AG08396 (cell line): ENCODE measurements around the gene TMCC1.
A peak's percentile ranks its signal among the peaks of the same experiment; 100 is the strongest.
"Not testable (repeated sequence)": the region's sequence is repeated elsewhere in the genome, so short reads cannot be mapped to it uniquely, and the experiment has no call there.

Source experiments
- DNase-seq: peaks from one replicate; pipeline ENCODE4 v3.0.0; 2012; ENCODE audit warnings: low spot score, mixed read lengths

Gene TMCC1

DNA sequence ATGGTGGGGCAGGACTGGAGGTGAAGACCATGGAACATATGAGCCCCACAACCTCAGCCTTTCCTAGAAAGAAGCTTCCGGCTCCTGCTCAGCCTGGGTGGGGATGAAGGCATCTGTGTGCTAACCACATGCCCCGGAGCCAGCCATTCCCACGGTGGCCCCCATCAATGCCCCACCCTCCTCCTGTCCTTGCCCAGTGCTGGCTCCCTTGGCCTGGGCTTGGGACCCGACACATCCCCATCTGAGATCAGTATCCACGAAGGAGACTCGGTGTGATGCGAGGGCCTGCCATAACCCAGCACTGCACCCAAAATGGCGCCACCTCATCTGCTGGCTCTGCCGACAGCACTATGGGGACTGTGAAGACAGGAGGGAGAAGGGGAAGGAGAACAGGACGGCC is 270.6 kb downstream of the TMCC1 start:
- DNase-seq: peak; percentile 2

- DNase-seq: peak; percentile 1
Measured at GRCh38 chr3:129622226-129622874, 271.2 kb downstream of the TMCC1 start.

DNA sequence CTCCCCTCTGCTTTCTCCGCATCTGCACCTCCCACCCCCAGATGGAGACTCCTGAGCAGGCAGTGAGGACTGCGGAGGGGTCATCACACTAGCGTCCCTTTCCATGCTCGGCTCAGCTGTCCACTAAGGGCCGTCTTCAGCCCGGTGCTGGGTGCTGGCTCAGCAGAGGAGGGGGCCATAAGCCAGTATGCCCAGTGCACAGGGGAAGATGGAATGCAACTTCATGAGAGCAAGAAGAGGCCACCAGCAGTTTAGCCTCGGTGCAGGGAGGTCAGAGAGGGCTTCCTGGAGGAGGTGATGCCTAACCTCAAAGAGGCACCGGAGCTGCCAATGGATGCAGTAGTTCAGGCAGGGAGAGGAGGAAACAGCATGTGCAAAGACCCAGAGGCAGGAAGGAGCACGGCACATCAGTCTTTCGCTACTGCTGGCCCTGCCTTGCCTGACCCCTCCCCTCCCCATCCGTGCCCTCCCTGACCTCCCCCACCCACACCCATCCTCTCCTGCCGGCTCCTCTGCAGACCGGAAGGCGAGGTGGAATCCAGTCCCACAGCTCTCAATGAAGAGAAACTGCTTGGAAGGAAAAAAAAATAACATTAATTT is 271.8 kb downstream of the TMCC1 start:
- DNase-seq: peak; percentile 2

- no peak for DNase-seq
Measured at GRCh38 chr3:129620828-129621559, 272.5 kb downstream of the TMCC1 start.

- no peak for DNase-seq
Measured at GRCh38 chr3:129619726-129620162, 273.8 kb downstream of the TMCC1 start.

- DNase-seq: no peak
Measured at GRCh38 chr3:129618901-129619671, 274.4 kb downstream of the TMCC1 start.

GRCh38 chr3:129618186-129618820 is 275.2 kb downstream of the TMCC1 start:
- no peak for DNase-seq

- no peak for DNase-seq
Measured at GRCh38 chr3:129617381-129618185, 275.9 kb downstream of the TMCC1 start.

DNA sequence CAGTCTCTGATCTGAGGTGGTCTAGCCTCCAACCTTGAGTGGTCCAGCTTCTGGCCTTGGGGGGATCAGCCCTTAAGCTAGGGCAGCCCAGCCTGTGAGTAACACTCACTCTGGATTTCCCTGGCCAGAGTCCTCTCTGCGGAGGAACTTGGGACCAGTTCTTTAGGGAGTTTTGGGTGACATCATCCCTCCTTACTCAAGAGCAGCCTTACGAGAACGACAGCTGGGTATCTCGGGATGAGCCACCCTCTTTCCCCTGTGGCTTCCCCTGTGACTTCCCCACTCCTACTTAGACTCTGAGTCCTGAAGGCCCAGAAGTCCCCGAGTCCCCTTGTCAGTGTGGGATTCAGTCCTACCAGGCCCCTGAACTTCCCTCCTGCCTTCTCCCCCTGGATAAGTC is 276.8 kb downstream of the TMCC1 start:
- DNase-seq: peak; percentile 64

GRCh38 chr3:129616291-129616690 is 277.2 kb downstream of the TMCC1 start:
- no peak for DNase-seq

- DNase-seq: no peak
Measured at GRCh38 chr3:129615751-129616281, 277.7 kb downstream of the TMCC1 start.

GRCh38 chr3:129614927-129615363 is 278.6 kb downstream of the TMCC1 start:
- DNase-seq: no peak

GRCh38 chr3:129614435-129614834 is 279.1 kb downstream of the TMCC1 start:
- no peak for DNase-seq

DNA sequence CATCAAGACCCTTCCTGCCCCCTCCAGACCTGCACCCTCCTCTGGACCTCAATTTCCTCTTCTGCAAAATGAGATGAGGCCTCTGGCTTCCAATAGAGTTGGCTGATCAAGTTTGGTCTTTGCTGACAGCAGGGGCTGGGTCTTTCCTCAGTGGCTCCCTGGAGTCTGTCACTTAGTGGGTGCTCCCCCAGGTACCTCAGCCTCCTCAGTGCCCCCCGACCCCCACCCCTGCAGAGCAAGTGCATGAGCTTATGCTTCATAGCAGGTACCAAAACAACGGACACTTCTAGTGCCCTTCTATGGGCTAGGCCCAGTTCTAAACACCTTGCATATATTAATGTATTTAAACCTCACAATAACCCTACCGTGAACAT is 280.2 kb downstream of the TMCC1 start:
- DNase-seq: no peak

GRCh38 chr3:129612534-129613366 is 280.8 kb downstream of the TMCC1 start:
- DNase-seq: peak; percentile 43

DNA sequence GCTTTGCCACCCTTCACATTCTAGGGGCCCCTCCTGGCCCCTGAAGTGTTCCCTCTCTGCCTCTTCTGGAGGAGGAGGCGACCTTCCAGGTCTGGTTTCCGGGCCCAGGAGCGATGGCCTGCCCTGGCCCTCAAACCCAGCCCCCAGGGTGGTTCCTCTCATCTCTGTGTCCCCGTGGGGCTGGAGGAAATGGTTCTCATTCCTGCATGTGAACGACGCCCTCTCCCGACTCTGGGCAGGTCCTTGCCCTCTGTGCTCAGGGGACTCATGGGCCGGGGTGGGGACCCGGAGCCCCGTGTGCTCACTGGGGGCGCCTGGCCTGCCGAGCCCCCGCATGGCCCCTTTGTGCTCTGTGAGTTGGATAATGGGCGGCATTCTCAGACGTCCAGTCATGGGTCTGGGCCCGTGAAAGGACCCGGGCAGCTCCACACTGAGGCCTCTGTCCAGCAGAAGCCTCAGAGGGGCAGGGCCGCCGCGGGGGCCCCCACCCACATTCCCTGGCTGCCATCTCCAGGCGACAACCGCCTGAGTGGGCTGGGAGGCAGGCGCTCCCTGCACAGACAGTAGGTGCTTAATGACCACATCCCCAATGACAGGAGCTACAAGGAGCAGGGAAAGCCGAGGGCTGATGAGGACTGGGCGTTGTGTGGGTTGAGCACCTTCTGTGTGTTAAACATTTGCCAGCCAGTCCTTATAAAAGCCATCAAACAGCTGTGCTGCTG is 281.5 kb downstream of the TMCC1 start:
- peak; percentile 53 for DNase-seq

- no peak for DNase-seq
Measured at GRCh38 chr3:129611446-129611800, 282.1 kb downstream of the TMCC1 start.

DNA sequence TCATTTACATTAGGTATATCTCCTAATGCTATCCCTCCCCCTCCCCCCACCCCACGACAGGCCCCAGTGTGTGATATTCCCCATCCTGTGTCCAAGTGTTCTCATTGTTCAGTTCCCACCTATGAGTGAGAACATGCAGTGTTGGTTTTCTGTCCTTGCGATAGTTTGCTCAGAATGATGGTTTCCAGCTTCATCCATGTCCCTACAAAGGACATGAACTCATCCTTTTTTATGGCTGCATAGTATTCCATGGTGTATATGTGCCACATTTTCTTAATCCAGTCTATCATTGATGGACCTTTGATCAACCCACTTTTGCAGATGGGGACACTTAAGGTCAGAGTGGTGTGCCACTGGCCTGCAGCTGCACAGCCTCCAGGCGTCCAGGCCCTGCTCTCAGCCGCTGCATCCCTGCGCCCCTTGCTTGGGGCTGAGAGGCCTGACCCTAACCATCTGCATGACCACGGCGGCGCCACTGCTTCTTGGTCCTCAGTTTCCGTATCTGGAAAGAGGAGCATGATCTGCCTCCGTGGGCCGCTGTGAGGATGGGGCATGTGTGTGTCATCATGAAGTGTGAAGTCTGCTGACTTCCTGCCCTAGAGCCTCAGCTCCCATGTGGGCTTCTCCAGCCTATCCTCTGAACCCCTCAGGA is 282.6 kb downstream of the TMCC1 start:
- DNase-seq: not testable (repeated sequence)

- no peak for DNase-seq
Measured at GRCh38 chr3:129610276-129610675, 283.2 kb downstream of the TMCC1 start.
